Endothelial cell of umbilical vein (primary cell): ENCODE results near the gene MRPL16. TPM values are rescaled to one million over a fixed set of nuclear protein-coding genes. Genes with fewer than 3 reads are reported as not detected.

ENCODE experiments used
- BruUV-seq: library from RNA; stranded (reverse); fragments of 400-500 nt; replicated peaks from 2 replicates; lab custom pipeline; 2021; lab: Mats Ljungman, UMichigan
- CTCF ChIA-PET: fragments of 300-600, 350-600 bp; sonication (Branson Sonifier 250); formaldehyde crosslinking; loops from one replicate; lab custom pipeline; 2021; ENCODE audit warnings: antibody characterized with exemption, inconsistent platforms; lab: Charles Lee
- POLR2A ChIA-PET: fragments of 300-600, 350-600 bp; sonication (Branson Sonifier 250); formaldehyde crosslinking; loops from one replicate; lab custom pipeline; 2021; ENCODE audit warnings: antibody characterized with exemption, inconsistent platforms; lab: Charles Lee
- DNase-seq: peaks from one replicate; pipeline ENCODE4 v3.0.0-alpha.2; 2011; ENCODE audit warnings: low read depth, low spot score
- FAIRE-seq: peaks from 2 replicates; lab custom pipeline; 2011; peaks lifted over from hg19 to GRCh38; lab: Jason Lieb, UNC
- H2AFZ ChIP-seq: 2 replicates; pipeline ENCODE4 v1.6.0; 2012; ENCODE audit warnings: low read depth, low read length, control low read depth, inconsistent platforms
- H3K27ac ChIP-seq: 2 replicates; pipeline ENCODE4 v1.5.1; 2011; ENCODE audit warnings: low read depth, mild to moderate bottlenecking, control low read depth, low read length, moderate library complexity; ENCODE audit not compliant: insufficient read depth
- H3K27me3 ChIP-seq, 2 experiments: 2 replicates each; pipeline versions ENCODE4 v1.6.0 to v1.6.1; 2011; ENCODE audit warnings: low read length in 2 of 2, mixed read lengths in 1 of 2; ENCODE audit not compliant: control insufficient read depth in 2 of 2, insufficient read depth in 2 of 2
- H3K36me3 ChIP-seq, 2 experiments: 2 replicates in 1 of 2; 3 replicates in 1 of 2; pipeline ENCODE4 v1.5.1; 2011; ENCODE audit warnings: low read length in 2 of 2, mild to moderate bottlenecking in 1 of 2, moderate library complexity in 1 of 2; ENCODE audit not compliant: control insufficient read depth in 2 of 2, insufficient read depth in 2 of 2; ENCODE audit errors: extremely low read depth in 1 of 2
- H3K4me1 ChIP-seq: 3 replicates; pipeline ENCODE4 v1.5.1; 2011; ENCODE audit warnings: mild to moderate bottlenecking, low read length; ENCODE audit not compliant: control insufficient read depth, insufficient read depth; ENCODE audit errors: extremely low read depth
- H3K4me2 ChIP-seq: 2 replicates; pipeline ENCODE4 v1.6.1; 2011; ENCODE audit warnings: low read length, control low read depth, mixed read lengths; ENCODE audit not compliant: insufficient read depth
- H3K4me3 ChIP-seq, 3 experiments: fragments of 200-600 bp in 1 of 3; sonication (generic), shearing (Covaris generic) in 1 of 3; replicated peaks in 1 of 3; 2 replicates each; pipeline ENCODE4 v1.5.1; 2011 to 2016; ENCODE audit warnings: control low read depth in 3 of 3, low read length in 3 of 3, mild to moderate bottlenecking in 2 of 3, inconsistent platforms in 1 of 3, low read depth in 1 of 3, moderate library complexity in 1 of 3; ENCODE audit not compliant: insufficient read depth in 1 of 3
- H3K79me2 ChIP-seq: 2 replicates; pipeline ENCODE4 v1.6.0; 2012; ENCODE audit warnings: low read length, inconsistent platforms; ENCODE audit not compliant: control insufficient read depth, insufficient read depth
- H3K9ac ChIP-seq: replicated peaks from 2 replicates; pipeline ENCODE3; 2011; ENCODE audit warnings: low read length, control low read depth; ENCODE audit not compliant: insufficient read depth; ENCODE audit errors: extremely low read depth
- H3K9me1 ChIP-seq: replicated peaks from 3 replicates; pipeline ENCODE4 v1.6.0; 2011; ENCODE audit warnings: mild to moderate bottlenecking, low read length; ENCODE audit not compliant: control insufficient read depth, insufficient read depth; ENCODE audit errors: extremely low read depth
- H3K9me3 ChIP-seq: replicated peaks from 2 replicates; pipeline ENCODE4 v1.5.1; 2012; ENCODE audit warnings: low read length, inconsistent platforms; ENCODE audit not compliant: control insufficient read depth, insufficient read depth
- H4K20me1 ChIP-seq: replicated peaks from 2 replicates; pipeline ENCODE3; 2011; ENCODE audit warnings: mild to moderate bottlenecking, low read length; ENCODE audit not compliant: control insufficient read depth, insufficient read depth; ENCODE audit errors: extremely low read depth
- CTCF ChIP-seq, 2 donors: IDR thresholded peaks; 1 replicate in 1 of 2; 2 replicates in 1 of 2; pipeline ENCODE4 v1.5.1; 2011; ENCODE audit warnings: low read length in 2 of 2, mild to moderate bottlenecking in 2 of 2, moderate library complexity in 2 of 2, control low read depth in 1 of 2, inconsistent platforms in 1 of 2, low read depth in 1 of 2; ENCODE audit not compliant: insufficient read depth in 1 of 2; ENCODE audit errors: extremely low read depth in 1 of 2
- EZH2 ChIP-seq: IDR thresholded peaks from 2 replicates; pipeline ENCODE4 v1.6.1; 2012; ENCODE audit warnings: borderline replicate concordance, low read depth, mild to moderate bottlenecking, moderate library complexity, low read length, inconsistent platforms; ENCODE audit not compliant: severe bottlenecking
- FOS ChIP-seq: IDR thresholded peaks from 2 replicates; pipeline ENCODE4 v1.6.1; 2011; ENCODE audit warnings: mild to moderate bottlenecking, low read length, moderate library complexity, borderline replicate concordance; ENCODE audit not compliant: insufficient read depth
- JUN ChIP-seq: IDR thresholded peaks from 2 replicates; pipeline ENCODE4 v1.6.1; 2011; ENCODE audit warnings: borderline replicate concordance, low read depth; ENCODE audit not compliant: insufficient read length, insufficient read depth
- MYC ChIP-seq: IDR thresholded peaks from one replicate; pipeline ENCODE4 v1.6.1; 2011; ENCODE audit warnings: mild to moderate bottlenecking, low read depth, low read length
- POLR2A ChIP-seq: IDR thresholded peaks from 2 replicates; pipeline ENCODE4 v1.6.1; 2012; ENCODE audit warnings: low read depth, mild to moderate bottlenecking, control low read depth, low read length
- POLR2AphosphoS5 ChIP-seq: IDR thresholded peaks from 2 replicates; pipeline ENCODE4 v1.6.1; 2012; ENCODE audit warnings: low read depth, mild to moderate bottlenecking, control low read depth, low read length, moderate library complexity; ENCODE audit not compliant: insufficient read depth
- dilution Hi-C: fragments of 300-500 bp; cut with MboI; formaldehyde crosslinking; loops from one replicate; pipeline ENCODE4 v1.15.0; 2019; ENCODE audit warnings: low sequenced_read_pairs; ENCODE audit not compliant: extremely low pct_ligation_motif_present
- intact Hi-C: fragments of 100-400 bp; cut with micrococcal nuclease; formaldehyde crosslinking; loops from one replicate; pipeline ENCODE4 v1.10.0; 2022
- polyA plus RNA-seq, 4 experiments: library from polyadenylated mRNA; depleted of rRNA in 3 of 4; stranded (reverse) in 3 of 4; unstranded in 1 of 4; fragments of >200 nt; gene quantifications; 2 replicates each; pipeline versions ENCODE4 v1.2.1 to v1.2.3, GENCODE V29; 2011 to 2012; ENCODE audit warnings: missing spikeins in 1 of 4
- total RNA-seq: library from RNA; stranded (reverse); gene quantifications from 2 replicates; pipeline ENCODE4 v1.2.3, GENCODE V29; 2021
- TF ChIP-seq, protein P1 (sequence below): IDR thresholded peaks from 2 replicates; pipeline ENCODE4 v1.6.1; 2011; ENCODE audit not compliant: insufficient read depth, insufficient read length

Gene MRPL16
- total and polyA plus RNA-seq, 2 donors (not counting 3 experiments of a cell fraction or from before 2014, with no cell fraction given): 63.9 to 84.0 TPM

GRCh38 chr11:59787816-59788215 is 22.8 kb downstream of the MRPL16 start:
- dilution Hi-C loops (no loop called here), intact Hi-C loops (loop anchor here (1.0 kb wide), 4 partner anchors 12 to 119 kb away; partner anchors contain the start of genes PATL1 and STX3)
- Histone ChIP-seq H3K36me3 (peaks cover 6 to 24% of the 10 kb centered on the region in 2 experiments), H3K27me3 (no peaks in the 10 kb centered on the region), H2AFZ (no peak overlapping the region), H3K27ac (peak overlapping the region; percentile 86), H3K9ac (peak overlapping the region; percentile 47), H3K4me3 (no peak overlapping the region), H3K4me1 (peaks cover 27% of the 10 kb centered on the region), H3K4me2 (peak overlapping the region; percentile 19), H4K20me1 (no peaks in the 10 kb centered on the region), H3K79me2 (no peaks in the 10 kb centered on the region), H3K9me3 (no peaks in the 10 kb centered on the region), H3K9me1 (no peaks in the 10 kb centered on the region)
- FAIRE-seq (peak; percentile 85), DNase-seq (peak; percentile 84)
- BruUV-seq: no TSS peak
- ChIA-PET POLR2A (no interaction called here), CTCF (interaction anchor here (0.8 to 5.0 kb wide), 6 partner anchors 10 to 34 kb away, joined by 3 to 31 read pairs (median 10); partner anchors contain the start of gene STX3)
- no peak for TF ChIP-seq JUN
- no peak for TF ChIP-seq CTCF (IDR thresholded peaks at IDR 0.05; ENCODE audit: extremely low read depth in 1 of 2, insufficient read depth in 1 of 2, low read depth in 1 of 2, low read length in 2 of 2)
- no peak for TF ChIP-seq MYC

DNA sequence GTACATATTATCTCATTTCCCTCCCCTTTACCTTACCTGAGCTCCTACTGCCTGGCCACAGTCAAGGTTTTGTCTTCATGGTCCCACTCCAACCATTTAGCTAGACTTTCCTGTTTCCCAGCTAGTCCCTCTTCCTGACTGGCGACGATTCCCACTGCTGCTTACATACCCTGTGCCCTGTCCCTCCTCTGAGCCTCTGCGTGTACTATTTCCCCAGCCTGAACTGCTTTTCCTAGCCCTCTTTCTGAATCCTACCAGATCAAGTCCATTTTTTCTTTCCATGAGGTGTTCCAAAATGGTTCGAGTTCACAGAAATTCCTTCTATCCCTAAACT is 23.4 kb downstream of the MRPL16 start:
- Histone ChIP-seq H3K36me3 (peaks cover 6 to 19% of the 10 kb centered on the region in 2 experiments), H3K4me1 (peaks cover 27% of the 10 kb centered on the region), H3K9me1 (no peaks in the 10 kb centered on the region), H3K9ac (peak overlapping the region; percentile 47), H3K79me2 (no peaks in the 10 kb centered on the region), H2AFZ (no peak overlapping the region), H3K9me3 (no peaks in the 10 kb centered on the region), H3K27ac (peak overlapping the region; percentile 86), H3K4me2 (peak overlapping the region; percentile 19), H3K27me3 (no peaks in the 10 kb centered on the region), H4K20me1 (no peaks in the 10 kb centered on the region), H3K4me3 (no peak overlapping the region)
- dilution Hi-C loops: no loop called here
- TF ChIP-seq POLR2A (no peak), POLR2AphosphoS5 (peak; percentile 8), FOS (no peak), JUN (no peak), MYC (no peak), EZH2 (no peak)
- TF ChIP-seq, protein P1, sequence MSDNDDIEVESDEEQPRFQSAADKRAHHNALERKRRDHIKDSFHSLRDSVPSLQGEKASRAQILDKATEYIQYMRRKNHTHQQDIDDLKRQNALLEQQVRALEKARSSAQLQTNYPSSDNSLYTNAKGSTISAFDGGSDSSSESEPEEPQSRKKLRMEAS: no peak
- FAIRE-seq (no peak), DNase-seq (no peak)
- BruUV-seq: TSS peak; percentile 54
- CTCF ChIA-PET: interaction anchor here (0.8 to 5.0 kb wide), 9 partner anchors 9 to 132 kb away, joined by 3 to 31 read pairs (median 4); partner anchors contain the start of gene STX3
- POLR2A ChIA-PET: interaction anchor here (1.5 kb wide), 1 partner anchor 31 kb away, joined by 6 read pairs; no protein-coding TSS in a partner anchor
- intact Hi-C loops: loop anchor here (1.0 kb wide), 4 partner anchors 11 to 118 kb away; partner anchors contain the start of genes PATL1 and STX3
